Trophoblast cell (in vitro differentiated cells and primary cell): Measurements from ENCODE around the gene GPBAR1.

Source experiments
- DNase-seq, 2 donors: peaks; one replicate each; pipeline ENCODE4 v3.0.0-alpha.2; 2016
- H2AFZ ChIP-seq: 2 replicates; pipeline ENCODE4 v1.6.1; 2013; ENCODE audit warnings: low read length, moderate library complexity, mild to moderate bottlenecking; ENCODE audit not compliant: insufficient read depth, poor library complexity
- H2AK5ac ChIP-seq: 2 replicates; pipeline ENCODE4 v1.6.1; 2013; ENCODE audit warnings: mild to moderate bottlenecking, low read length
- H2BK120ac ChIP-seq: 2 replicates; pipeline ENCODE4 v1.6.1; 2013; ENCODE audit warnings: low read length, mild to moderate bottlenecking, moderate library complexity; ENCODE audit not compliant: insufficient read depth, poor library complexity
- H2BK12ac ChIP-seq: 2 replicates; pipeline ENCODE4 v1.6.1; 2013; ENCODE audit warnings: mild to moderate bottlenecking, low read length, moderate library complexity
- H2BK5ac ChIP-seq: 2 replicates; pipeline ENCODE4 v1.6.1; 2013; ENCODE audit warnings: low read length, low read depth, moderate library complexity, mild to moderate bottlenecking; ENCODE audit not compliant: poor library complexity
- H3K14ac ChIP-seq: 2 replicates; pipeline ENCODE4 v1.6.1; 2013; ENCODE audit warnings: mild to moderate bottlenecking, low read length
- H3K18ac ChIP-seq: 2 replicates; pipeline ENCODE4 v1.6.1; 2013; ENCODE audit warnings: mild to moderate bottlenecking, low read length
- H3K23ac ChIP-seq: 2 replicates; pipeline ENCODE4 v1.6.1; 2013; ENCODE audit warnings: low read length
- H3K27ac ChIP-seq: 2 replicates; pipeline ENCODE4 v1.5.1; 2013; ENCODE audit warnings: low read depth, mild to moderate bottlenecking, inconsistent platforms, low read length, moderate library complexity
- H3K27me3 ChIP-seq: 2 replicates; pipeline ENCODE4 v1.6.1; 2013; ENCODE audit warnings: inconsistent platforms, mild to moderate bottlenecking, low read length, moderate library complexity; ENCODE audit not compliant: insufficient read depth
- H3K36me3 ChIP-seq, 2 experiments: 1 replicate in 1 of 2; 2 replicates in 1 of 2; pipeline ENCODE4 v1.6.1; 2013; ENCODE audit warnings: low read length in 2 of 2, mild to moderate bottlenecking in 2 of 2, moderate library complexity in 1 of 2; ENCODE audit not compliant: insufficient read depth in 2 of 2, control insufficient read depth in 1 of 2
- H3K4ac ChIP-seq: 2 replicates; pipeline ENCODE4 v1.6.1; 2013; ENCODE audit warnings: low read depth, mild to moderate bottlenecking, low read length, moderate library complexity
- H3K4me1 ChIP-seq, 2 experiments: 1 replicate in 1 of 2; 2 replicates in 1 of 2; pipeline ENCODE4 v1.6.1; 2013; ENCODE audit warnings: low read length in 2 of 2, mild to moderate bottlenecking in 2 of 2, moderate library complexity in 1 of 2; ENCODE audit not compliant: insufficient read depth in 2 of 2, control insufficient read depth in 1 of 2
- H3K4me2 ChIP-seq: 2 replicates; pipeline ENCODE4 v1.6.1; 2013; ENCODE audit warnings: inconsistent platforms, mild to moderate bottlenecking, low read length, moderate library complexity
- H3K4me3 ChIP-seq: 2 replicates; pipeline ENCODE4 v1.5.1; 2013; ENCODE audit warnings: mild to moderate bottlenecking, low read depth, low read length, inconsistent platforms
- H3K79me1 ChIP-seq: one replicate; pipeline ENCODE4 v1.6.1; 2013; ENCODE audit warnings: low read length
- H3K79me2 ChIP-seq: 2 replicates; pipeline ENCODE4 v1.6.1; 2013; ENCODE audit warnings: low read length, mild to moderate bottlenecking; ENCODE audit not compliant: control insufficient read depth, insufficient read depth, poor library complexity
- H3K9ac ChIP-seq: 2 replicates; pipeline ENCODE4 v1.6.1; 2013; ENCODE audit warnings: mild to moderate bottlenecking, low read length
- H3K9me3 ChIP-seq: 2 replicates; pipeline ENCODE4 v1.6.1; 2013; ENCODE audit warnings: low read depth, mild to moderate bottlenecking, control low read depth, inconsistent platforms, low read length; ENCODE audit not compliant: insufficient read depth
- H4K12ac ChIP-seq: 2 replicates; pipeline ENCODE4 v1.6.1; 2013; ENCODE audit warnings: low read depth, mild to moderate bottlenecking, low read length, moderate library complexity
- H4K8ac ChIP-seq: 2 replicates; pipeline ENCODE4 v1.6.1; 2013; ENCODE audit warnings: low read depth, mild to moderate bottlenecking, low read length, moderate library complexity
- H4K91ac ChIP-seq: one replicate; pipeline ENCODE4 v1.6.1; 2013; ENCODE audit warnings: low read depth, mild to moderate bottlenecking, low read length, moderate library complexity
- WGBS: extraction: QIAGEN DNeasy Blood & Tissue Kit; methylation state at CpG from one replicate; pipeline ENCODE4 v1.1.7; 2013; ENCODE audit warnings: missing lambda C conversion rate; ENCODE audit not compliant: insufficient read length, insufficient coverage; ENCODE audit errors: extremely low coverage; 5-methylcytosine and 5-hydroxymethylcytosine counted together

GPBAR1 gene

DNA sequence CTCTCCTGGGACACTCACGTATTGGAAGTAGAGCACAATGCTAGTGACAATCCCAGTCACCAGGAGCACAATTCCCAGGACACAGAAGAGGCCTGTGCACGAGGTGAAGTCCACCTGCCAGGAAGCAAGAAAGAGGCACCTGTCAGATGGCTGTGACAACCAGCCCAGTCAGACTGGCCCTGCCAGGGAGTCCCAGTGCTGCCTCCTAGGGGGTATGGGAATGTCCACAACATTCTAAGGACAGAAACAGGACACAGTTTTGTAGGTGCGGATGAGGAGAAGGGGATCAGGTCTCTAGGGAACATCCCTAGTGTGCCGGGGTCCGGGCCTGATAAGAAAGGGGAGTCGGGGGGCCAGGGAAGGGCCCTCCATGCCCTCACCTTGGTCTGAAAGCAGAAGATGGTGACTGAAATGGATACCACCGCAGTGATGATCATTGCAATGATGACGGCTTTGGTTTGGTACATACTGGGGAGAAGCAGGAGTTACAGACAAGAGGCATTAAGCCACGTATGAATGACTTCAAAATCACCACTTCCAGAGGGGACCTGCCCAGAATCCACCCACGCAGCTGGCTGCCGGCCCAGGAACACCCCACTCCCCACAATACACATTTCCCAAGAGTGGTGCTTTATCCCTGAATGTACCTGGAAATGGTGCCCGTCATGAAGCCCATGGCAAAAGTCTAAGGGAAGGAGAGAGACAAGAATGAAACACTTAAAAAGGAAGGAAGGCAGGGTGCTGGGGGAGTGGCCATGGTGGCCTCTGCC, 16.4 kb downstream of the GPBAR1 start:
- Histone ChIP-seq H3K79me2 (peaks cover 5% of the 10 kb centered on the region), H3K9me3 (peaks cover 3% of the 10 kb centered on the region), H3K9ac (no peak overlapping the region), H3K27ac (no peak overlapping the region), H4K12ac (no peak overlapping the region), H3K23ac (no peak overlapping the region), H2BK120ac (no peak overlapping the region), H3K4me3 (no peak overlapping the region), H2AFZ (no peak overlapping the region), H3K4me1 (peaks cover 8 to 14% of the 10 kb centered on the region in 2 experiments), H3K79me1 (peaks cover 8% of the 10 kb centered on the region), H2AK5ac (no peak overlapping the region), H2BK12ac (no peak overlapping the region), H4K91ac (no peak overlapping the region), H3K36me3 (peaks cover 76 to 79% of the 10 kb centered on the region in 2 experiments), H2BK5ac (no peak overlapping the region), H3K14ac (no peak overlapping the region), H3K27me3 (no peaks in the 10 kb centered on the region), H4K8ac (no peak overlapping the region), H3K4ac (no peak overlapping the region), H3K18ac (no peak overlapping the region), H3K4me2 (no peak overlapping the region)
- DNase-seq = no peak
- no CpG with 5 or more reads among the region's 12 CpGs for WGBS

GRCh38 chr2:218277921-218278320, 17.1 kb downstream of the GPBAR1 start:
- H3K79me2 ChIP-seq = peaks cover 9% of the 10 kb centered on the region

GRCh38 chr2:218278531-218279360, 17.9 kb downstream of the GPBAR1 start:
- Histone ChIP-seq H2BK120ac (no peak overlapping the region), H2BK12ac (no peak overlapping the region), H3K79me1 (peaks cover 20% of the 10 kb centered on the region), H4K91ac (no peak overlapping the region), H3K4me1 (peaks cover 19 to 26% of the 10 kb centered on the region in 2 experiments), H3K18ac (no peak overlapping the region), H3K4me2 (no peak overlapping the region), H2BK5ac (no peak overlapping the region), H3K23ac (no peak overlapping the region), H3K9me3 (peaks cover 3% of the 10 kb centered on the region), H2AK5ac (no peak overlapping the region), H3K4ac (no peak overlapping the region), H3K27ac (no peak overlapping the region), H4K12ac (no peak overlapping the region), H4K8ac (no peak overlapping the region), H3K36me3 (peaks cover 73 to 75% of the 10 kb centered on the region in 2 experiments), H3K9ac (no peak overlapping the region), H2AFZ (no peak overlapping the region), H3K79me2 (peaks cover 9% of the 10 kb centered on the region), H3K14ac (no peak overlapping the region), H3K27me3 (no peaks in the 10 kb centered on the region), H3K4me3 (no peak overlapping the region)
- DNase-seq = no peak
- no CpG with 5 or more reads among the region's 16 CpGs for WGBS

More at GRCh38 chr2:218277921-218278320, 17.1 kb downstream of the GPBAR1 start:
- Histone ChIP-seq H3K4ac (no peak overlapping the region), H4K8ac (no peak overlapping the region), H2BK120ac (no peak overlapping the region), H3K36me3 (peaks cover 76 to 78% of the 10 kb centered on the region in 2 experiments), H3K4me3 (no peak overlapping the region), H4K12ac (no peak overlapping the region), H3K9ac (no peak overlapping the region), H3K27me3 (no peaks in the 10 kb centered on the region), H3K27ac (no peak overlapping the region), H2BK12ac (no peak overlapping the region), H2AK5ac (no peak overlapping the region), H2BK5ac (no peak overlapping the region), H3K23ac (no peak overlapping the region), H2AFZ (no peak overlapping the region), H3K14ac (no peak overlapping the region), H3K9me3 (peaks cover 3% of the 10 kb centered on the region), H3K79me1 (peaks cover 13% of the 10 kb centered on the region), H3K4me1 (peaks cover 13 to 18% of the 10 kb centered on the region in 2 experiments), H4K91ac (no peak overlapping the region), H3K18ac (no peak overlapping the region), H3K4me2 (no peak overlapping the region)
- no peak for DNase-seq
- no CpG with 5 or more reads among the region's 7 CpGs for WGBS

DNA sequence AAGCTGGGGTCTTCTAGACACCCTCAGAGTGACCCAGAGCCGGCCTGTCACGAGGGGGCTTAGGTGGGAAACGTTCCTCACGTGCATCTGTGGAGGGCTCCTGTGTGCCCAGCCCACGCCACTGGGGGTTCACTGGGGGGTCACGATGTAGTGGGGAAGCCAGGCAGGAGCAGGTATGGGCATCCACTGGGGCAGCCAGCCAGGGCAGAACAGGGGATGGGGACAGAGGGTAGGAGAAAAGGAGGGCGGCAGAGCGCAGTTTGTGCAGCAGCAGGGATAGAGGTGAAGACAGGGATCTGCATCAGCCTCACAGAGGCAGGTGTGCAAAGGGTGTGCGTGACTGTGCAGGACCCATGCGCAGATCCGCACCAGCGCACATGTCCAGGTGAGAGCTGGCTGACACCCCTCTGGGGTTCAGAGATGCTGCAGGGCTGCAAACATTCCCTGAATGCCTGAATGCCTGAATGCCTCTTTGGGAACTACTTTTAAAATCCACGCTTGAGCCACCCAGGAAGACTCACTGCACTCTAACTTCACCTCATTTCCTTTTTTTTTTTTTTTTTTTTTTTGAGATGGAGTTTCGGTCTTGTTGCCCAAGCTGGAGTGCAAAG, 19.6 kb downstream of the GPBAR1 start:
- no peak overlapping the region for H3K9ac ChIP-seq
- no peak overlapping the region for H3K4ac ChIP-seq
- WGBS = no CpG with 5 or more reads among the region's 14 CpGs

More for the DNA sequence above, 19.6 kb downstream of the GPBAR1 start:
- Histone ChIP-seq H4K91ac (no peak overlapping the region), H4K12ac (no peak overlapping the region), H2AK5ac (no peak overlapping the region), H3K79me2 (peaks cover 11% of the 10 kb centered on the region), H2BK120ac (no peak overlapping the region), H3K79me1 (peaks cover 25% of the 10 kb centered on the region), H3K27me3 (no peaks in the 10 kb centered on the region), H3K14ac (no peak overlapping the region), H3K23ac (no peak overlapping the region), H2AFZ (no peak overlapping the region), H3K4me3 (no peak overlapping the region), H3K9me3 (peaks cover 3% of the 10 kb centered on the region), H3K27ac (no peak overlapping the region), H2BK5ac (no peak overlapping the region), H4K8ac (no peak overlapping the region), H3K4me1 (peaks cover 27 to 36% of the 10 kb centered on the region in 2 experiments), H3K4me2 (no peak overlapping the region), H2BK12ac (no peak overlapping the region), H3K36me3 (peaks cover 59 to 60% of the 10 kb centered on the region in 2 experiments), H3K18ac (no peak overlapping the region)
- DNase-seq = no peak
